Measurements from ENCODE around the gene FCN1. TPM values are rescaled to one million over a fixed set of nuclear protein-coding genes. Genes with fewer than 3 reads are reported as not detected.
"Not testable (repeated sequence)": the region's sequence is repeated elsewhere in the genome, so short reads cannot be mapped to it uniquely, and the experiment has no call there.

Gene FCN1
- total RNA-seq, 2 experiments from 2014 or later = not detected

GRCh38 chr9:134957165-134957944 lies 39.6 kb upstream of the FCN1 start:
- DNase-seq (no peak), ATAC-seq (no peak)
- Mint-ChIP-seq H3K27ac (no peak overlapping the region), H3K4me3 (no peak overlapping the region), H3K9me3 (no peaks in the 10 kb centered on the region), H3K4me1 (ENCODE audit: low read depth) (no peaks in the 10 kb centered on the region), H3K36me3 (ENCODE audit: low read depth) (no peaks in the 10 kb centered on the region), H3K27me3 (no peaks in the 10 kb centered on the region)
- intact Hi-C loops (cut with micrococcal nuclease) = no loop called here
- TF ChIP-seq CTCF (IDR thresholded peaks at IDR 0.05) = no peak
- ChIA-PET CTCF (no interaction called here), POLR2A (no interaction called here)

- H3K27me3 Mint-ChIP-seq; CTCF ChIA-PET; H3K36me3 Mint-ChIP-seq (ENCODE audit: low read depth); intact Hi-C loops (cut with micrococcal nuclease); H3K4me1 Mint-ChIP-seq (ENCODE audit: low read depth); DNase-seq; ATAC-seq; H3K27ac Mint-ChIP-seq; H3K9me3 Mint-ChIP-seq; H3K4me3 Mint-ChIP-seq; POLR2A ChIA-PET: not testable (repeated sequence)
Measured at GRCh38 chr9:134956387-134956786, 38.7 kb upstream of the FCN1 start.

- Mint-ChIP-seq H3K27ac (no peak overlapping the region), H3K36me3 (ENCODE audit: low read depth) (no peaks in the 10 kb centered on the region), H3K4me1 (ENCODE audit: low read depth) (no peaks in the 10 kb centered on the region), H3K4me3 (no peak overlapping the region), H3K9me3 (no peaks in the 10 kb centered on the region), H3K27me3 (no peaks in the 10 kb centered on the region)
- POLR2A ChIA-PET = no interaction called here
- DNase-seq = no peak
- CTCF ChIA-PET = no interaction called here
- no peak for TF ChIP-seq CTCF (IDR thresholded peaks at IDR 0.05)
- intact Hi-C loops (cut with micrococcal nuclease) = no loop called here
- ATAC-seq = no peak
Measured at GRCh38 chr9:134955801-134956200, 38.1 kb upstream of the FCN1 start.

GRCh38 chr9:134955156-134955555 lies 37.4 kb upstream of the FCN1 start:
- ATAC-seq = no peak
- CTCF ChIA-PET = no interaction called here
- POLR2A ChIA-PET = no interaction called here
- Mint-ChIP-seq H3K36me3 (ENCODE audit: low read depth) (no peaks in the 10 kb centered on the region), H3K4me3 (no peak overlapping the region), H3K4me1 (ENCODE audit: low read depth) (no peaks in the 10 kb centered on the region), H3K27me3 (no peaks in the 10 kb centered on the region), H3K9me3 (no peaks in the 10 kb centered on the region), H3K27ac (no peak overlapping the region)
- intact Hi-C loops (cut with micrococcal nuclease) = no loop called here
- DNase-seq = no peak
- no peak for TF ChIP-seq CTCF (IDR thresholded peaks at IDR 0.05)

GRCh38 chr9:134951994-134952393 lies 34.3 kb upstream of the FCN1 start:
- no peak for TF ChIP-seq CTCF (IDR thresholded peaks at IDR 0.05)
- no peaks in the 10 kb centered on the region for H3K4me1 Mint-ChIP-seq (ENCODE audit: low read depth)
- no peaks in the 10 kb centered on the region for H3K27me3 Mint-ChIP-seq
- no peak for DNase-seq
- POLR2A ChIA-PET = no interaction called here
- no peaks in the 10 kb centered on the region for H3K9me3 Mint-ChIP-seq
- no peak overlapping the region for H3K4me3 Mint-ChIP-seq
- H3K27ac Mint-ChIP-seq = no peak overlapping the region
- CTCF ChIA-PET = no interaction called here
- no peaks in the 10 kb centered on the region for H3K36me3 Mint-ChIP-seq (ENCODE audit: low read depth)
- intact Hi-C loops (cut with micrococcal nuclease) = no loop called here
- ATAC-seq = no peak

Data from activated CD8-positive, alpha-beta T cell treated with anti-CD3 and anti-CD28 coated beads for 36 hours (primary cell).